ENCODE measurements around the gene MYO3B.

- no peak for TF ChIP-seq POLR2A (IDR thresholded peaks at IDR 0.05; ENCODE audit: low read depth, low read length)
- TF ChIP-seq TAF1 (IDR thresholded peaks at IDR 0.05; ENCODE audit: low read depth, low read length), result no peak
These were observed 41.0 kb downstream of the MYO3B start for GRCh38 chr2:170218931-170219330.

All from GM12891 (cell line).